Neural cell (in vitro differentiated cells): ENCODE measurements around the gene ZNF3. TPM values are rescaled to one million over a fixed set of nuclear protein-coding genes. Genes with fewer than 3 reads are reported as not detected.

Experiments used
- H2AFZ ChIP-seq: fragments of 200-600, 300-800 bp; sonication (generic), shearing (Covaris generic); 2 replicates; pipeline ENCODE4 v1.6.0; 2014; ENCODE audit warnings: low read depth, mild to moderate bottlenecking, antibody characterized with exemption, low read length, moderate library complexity
- H3F3A ChIP-seq: fragments of 200-600 bp; shearing (Covaris generic); 2 replicates; pipeline ENCODE4 v1.6.1; 2016; ENCODE audit warnings: mild to moderate bottlenecking, moderate library complexity, mixed read lengths, antibody characterized with exemption, low read length; ENCODE audit not compliant: insufficient read depth, poor library complexity, severe bottlenecking
- H3K27ac ChIP-seq: fragments of 200-600, 300-800 bp; sonication (generic), shearing (Covaris generic); 2 replicates; pipeline ENCODE4 v1.5.1; 2014; ENCODE audit warnings: mild to moderate bottlenecking, low read length, moderate library complexity
- H3K27me3 ChIP-seq: fragments of 300-800, 200-600 bp; sonication (generic), shearing (Covaris generic); 2 replicates; pipeline ENCODE4 v1.6.0; 2014; ENCODE audit warnings: mild to moderate bottlenecking, low read depth, low read length, moderate library complexity; ENCODE audit not compliant: insufficient read depth
- H3K36me3 ChIP-seq: fragments of 300-800, 200-600 bp; sonication (generic), shearing (Covaris generic); 2 replicates; pipeline ENCODE4 v1.5.1; 2014; ENCODE audit warnings: mild to moderate bottlenecking, antibody characterized with exemption, low read length, moderate library complexity; ENCODE audit not compliant: insufficient read depth
- H3K4me2 ChIP-seq: fragments of 300-800, 200-600 bp; sonication (generic), shearing (Covaris generic); 2 replicates; pipeline ENCODE4 v1.6.0; 2014; ENCODE audit warnings: mild to moderate bottlenecking, low read length
- H3K4me3 ChIP-seq: fragments of 300-800, 200-600 bp; sonication (generic), shearing (Covaris generic); 2 replicates; pipeline ENCODE4 v1.5.1; 2014; ENCODE audit warnings: mild to moderate bottlenecking, low read length, moderate library complexity
- H3K79me2 ChIP-seq: fragments of 200-600 bp; shearing (Covaris generic); replicated peaks from 2 replicates; pipeline ENCODE4 v1.6.0; 2014; ENCODE audit warnings: mild to moderate bottlenecking, low read length, moderate library complexity; ENCODE audit not compliant: insufficient read depth
- H3K9ac ChIP-seq: fragments of 300-800, 200-600 bp; sonication (generic), shearing (Covaris generic); 2 replicates; pipeline ENCODE4 v1.6.1; 2016; ENCODE audit warnings: mild to moderate bottlenecking, low read length, mixed read lengths
- H3K9me2 ChIP-seq: fragments of 200-600 bp; shearing (Covaris generic); 2 replicates; pipeline ENCODE4 v1.6.1; 2016; ENCODE audit warnings: mild to moderate bottlenecking, low read length, mixed read lengths; ENCODE audit not compliant: insufficient read depth
- H3K9me3 ChIP-seq: fragments of 200-600, 300-800 bp; sonication (generic), shearing (Covaris generic); 2 replicates; pipeline ENCODE4 v1.6.1; 2016; ENCODE audit warnings: mild to moderate bottlenecking, mixed run types, low read length, moderate library complexity, mixed read lengths
- H4K20me1 ChIP-seq: fragments of 200-600 bp; shearing (Covaris generic); 2 replicates; pipeline ENCODE4 v1.6.1; 2016; ENCODE audit warnings: mild to moderate bottlenecking, mixed run types; ENCODE audit not compliant: insufficient read depth
- EP300 ChIP-seq: fragments of 450-650 bp; conservative IDR thresholded peaks from 2 replicates; pipeline ENCODE4 v1.6.1; 2014; ENCODE audit warnings: antibody characterized with exemption, mild to moderate bottlenecking, moderate library complexity; ENCODE audit not compliant: poor library complexity, severe bottlenecking
- EZH2 ChIP-seq: fragments of 200-600, 300-800 bp; shearing (Covaris generic), sonication (generic); IDR thresholded peaks from 2 replicates; pipeline ENCODE4 v1.6.1; 2014; ENCODE audit warnings: antibody characterized with exemption, low read length, borderline replicate concordance, mild to moderate bottlenecking; ENCODE audit not compliant: insufficient read depth, poor library complexity, severe bottlenecking
- MXI1 ChIP-seq: fragments of 450-650 bp; conservative IDR thresholded peaks from 2 replicates; pipeline ENCODE4 v1.6.1; 2014; ENCODE audit warnings: antibody characterized with exemption, mild to moderate bottlenecking; ENCODE audit not compliant: poor library complexity, severe bottlenecking
- POLR2AphosphoS5 ChIP-seq: IDR thresholded peaks from 2 replicates; pipeline ENCODE4 v1.6.1; 2012
- RAD21 ChIP-seq: fragments of 450-650 bp; conservative IDR thresholded peaks from 2 replicates; pipeline ENCODE4 v1.6.1; 2014; ENCODE audit warnings: antibody characterized with exemption, mild to moderate bottlenecking, moderate library complexity
- SMC3 ChIP-seq: fragments of 450-650 bp; conservative IDR thresholded peaks from 2 replicates; pipeline ENCODE4 v1.6.1; 2014; ENCODE audit warnings: antibody characterized with exemption, mild to moderate bottlenecking, moderate library complexity; ENCODE audit not compliant: poor library complexity
- TAF1 ChIP-seq: IDR thresholded peaks from 2 replicates; pipeline ENCODE4 v1.6.1; 2012; ENCODE audit warnings: low read depth
- polyA plus RNA-seq: library from polyadenylated mRNA; depleted of rRNA; stranded (reverse); fragments of >200 nt; gene quantifications from 2 replicates; pipeline ENCODE4 v1.2.3, GENCODE V29; 2014
- small RNA-seq, 3 experiments: library from RNA; depleted of rRNA; stranded (forward); fragments of <200 nt; gene quantifications; one replicate each; pipeline ENCODE3, GENCODE V24; 2012
- TF ChIP-seq, protein P1 (sequence below): IDR thresholded peaks from 2 replicates; pipeline ENCODE4 v1.6.1; 2012; ENCODE audit warnings: borderline replicate concordance
- TF ChIP-seq, protein P2 (sequence below): fragments of 450-650 bp; IDR thresholded peaks from 2 replicates; pipeline ENCODE4 v1.5.1; 2014; ENCODE audit warnings: antibody characterized with exemption, mild to moderate bottlenecking, moderate library complexity; ENCODE audit not compliant: poor library complexity, severe bottlenecking

The ZNF3 gene
- polyA plus RNA-seq, 1 donor from 2014 or later, result 57.2 TPM

DNA sequence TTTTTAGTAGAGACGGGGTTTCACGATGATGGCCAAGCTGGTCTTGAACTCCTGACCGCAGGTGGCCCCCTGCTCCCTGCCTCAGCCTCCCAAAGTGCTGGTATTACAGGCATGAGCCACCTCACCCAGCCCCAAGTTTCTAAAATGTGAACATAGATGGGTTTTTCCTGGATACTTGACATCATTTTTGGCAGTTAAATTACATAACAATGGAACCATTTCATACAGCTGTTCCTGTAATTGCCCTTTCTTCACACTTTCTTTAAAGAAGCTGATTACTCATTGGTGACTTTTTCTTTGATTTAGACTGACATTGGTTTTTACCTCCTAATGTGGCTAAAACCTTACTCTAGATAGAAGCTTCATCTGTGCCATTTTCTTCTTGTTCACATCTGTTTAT, 60.2 kb downstream of the ZNF3 start:
- H3K27ac ChIP-seq, result no peak overlapping the region

More for the DNA sequence above, 60.2 kb downstream of the ZNF3 start:
- Histone ChIP-seq H3K27me3 (no peaks in the 10 kb centered on the region), H3F3A (no peaks in the 10 kb centered on the region), H3K4me3 (no peak overlapping the region), H3K9ac (no peak overlapping the region), H3K36me3 (no peaks in the 10 kb centered on the region), H3K9me2 (no peaks in the 10 kb centered on the region), H2AFZ (no peak overlapping the region), H3K9me3 (no peaks in the 10 kb centered on the region), H3K79me2 (peaks cover 63% of the 10 kb centered on the region), H4K20me1 (no peaks in the 10 kb centered on the region), H3K4me2 (no peak overlapping the region)
- TF ChIP-seq EZH2 (no peak), EP300 (no peak), POLR2AphosphoS5 (no peak), TAF1 (no peak), SMC3 (no peak), RAD21 (no peak), MXI1 (no peak)
- TF ChIP-seq, protein P1, sequence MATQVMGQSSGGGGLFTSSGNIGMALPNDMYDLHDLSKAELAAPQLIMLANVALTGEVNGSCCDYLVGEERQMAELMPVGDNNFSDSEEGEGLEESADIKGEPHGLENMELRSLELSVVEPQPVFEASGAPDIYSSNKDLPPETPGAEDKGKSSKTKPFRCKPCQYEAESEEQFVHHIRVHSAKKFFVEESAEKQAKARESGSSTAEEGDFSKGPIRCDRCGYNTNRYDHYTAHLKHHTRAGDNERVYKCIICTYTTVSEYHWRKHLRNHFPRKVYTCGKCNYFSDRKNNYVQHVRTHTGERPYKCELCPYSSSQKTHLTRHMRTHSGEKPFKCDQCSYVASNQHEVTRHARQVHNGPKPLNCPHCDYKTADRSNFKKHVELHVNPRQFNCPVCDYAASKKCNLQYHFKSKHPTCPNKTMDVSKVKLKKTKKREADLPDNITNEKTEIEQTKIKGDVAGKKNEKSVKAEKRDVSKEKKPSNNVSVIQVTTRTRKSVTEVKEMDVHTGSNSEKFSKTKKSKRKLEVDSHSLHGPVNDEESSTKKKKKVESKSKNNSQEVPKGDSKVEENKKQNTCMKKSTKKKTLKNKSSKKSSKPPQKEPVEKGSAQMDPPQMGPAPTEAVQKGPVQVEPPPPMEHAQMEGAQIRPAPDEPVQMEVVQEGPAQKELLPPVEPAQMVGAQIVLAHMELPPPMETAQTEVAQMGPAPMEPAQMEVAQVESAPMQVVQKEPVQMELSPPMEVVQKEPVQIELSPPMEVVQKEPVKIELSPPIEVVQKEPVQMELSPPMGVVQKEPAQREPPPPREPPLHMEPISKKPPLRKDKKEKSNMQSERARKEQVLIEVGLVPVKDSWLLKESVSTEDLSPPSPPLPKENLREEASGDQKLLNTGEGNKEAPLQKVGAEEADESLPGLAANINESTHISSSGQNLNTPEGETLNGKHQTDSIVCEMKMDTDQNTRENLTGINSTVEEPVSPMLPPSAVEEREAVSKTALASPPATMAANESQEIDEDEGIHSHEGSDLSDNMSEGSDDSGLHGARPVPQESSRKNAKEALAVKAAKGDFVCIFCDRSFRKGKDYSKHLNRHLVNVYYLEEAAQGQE, result no peak
- TF ChIP-seq, protein P2, sequence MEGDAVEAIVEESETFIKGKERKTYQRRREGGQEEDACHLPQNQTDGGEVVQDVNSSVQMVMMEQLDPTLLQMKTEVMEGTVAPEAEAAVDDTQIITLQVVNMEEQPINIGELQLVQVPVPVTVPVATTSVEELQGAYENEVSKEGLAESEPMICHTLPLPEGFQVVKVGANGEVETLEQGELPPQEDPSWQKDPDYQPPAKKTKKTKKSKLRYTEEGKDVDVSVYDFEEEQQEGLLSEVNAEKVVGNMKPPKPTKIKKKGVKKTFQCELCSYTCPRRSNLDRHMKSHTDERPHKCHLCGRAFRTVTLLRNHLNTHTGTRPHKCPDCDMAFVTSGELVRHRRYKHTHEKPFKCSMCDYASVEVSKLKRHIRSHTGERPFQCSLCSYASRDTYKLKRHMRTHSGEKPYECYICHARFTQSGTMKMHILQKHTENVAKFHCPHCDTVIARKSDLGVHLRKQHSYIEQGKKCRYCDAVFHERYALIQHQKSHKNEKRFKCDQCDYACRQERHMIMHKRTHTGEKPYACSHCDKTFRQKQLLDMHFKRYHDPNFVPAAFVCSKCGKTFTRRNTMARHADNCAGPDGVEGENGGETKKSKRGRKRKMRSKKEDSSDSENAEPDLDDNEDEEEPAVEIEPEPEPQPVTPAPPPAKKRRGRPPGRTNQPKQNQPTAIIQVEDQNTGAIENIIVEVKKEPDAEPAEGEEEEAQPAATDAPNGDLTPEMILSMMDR, result no peak

Small RNAs within 50 kb of the gene (small RNA-seq; reads per million reads assigned to genes)
- gene MIR106B (6,013 to 9,222 (median 7,452) reads per million in 3 experiments), gene MIR25 (19,872 to 26,564 (median 23,828) reads per million in 3 experiments), gene MIR93 (90,728 to 172,305 (median 161,181) reads per million in 3 experiments)

Other genes starting within 250 kb of the ZNF3 start
- not detected in 2 replicates for gene OR2AE1, start 204.7 kb downstream of the ZNF3 start, polyA plus RNA-seq
- gene TRIM4, start 162.2 kb downstream of the ZNF3 start, polyA plus RNA-seq, result not detected in 2 replicates
- not detected in 2 replicates for gene GJC3, start 152.1 kb downstream of the ZNF3 start, polyA plus RNA-seq
- not detected in 2 replicates for gene AZGP1, start 105.7 kb downstream of the ZNF3 start, polyA plus RNA-seq
- 26.6 and 27.1 TPM in 2 replicates for gene ZKSCAN1, start 66.1 kb downstream of the ZNF3 start, polyA plus RNA-seq
- 26.0 and 27.6 TPM in 2 replicates for gene ZSCAN21, start 31.9 kb downstream of the ZNF3 start, polyA plus RNA-seq
- gene COPS6, start 7.2 kb upstream of the ZNF3 start, polyA plus RNA-seq, result 57.1 and 89.2 TPM in 2 replicates
- gene MCM7, start 19.7 kb upstream of the ZNF3 start, polyA plus RNA-seq, result 118 and 146 TPM in 2 replicates
- gene AP4M1, start 19.9 kb upstream of the ZNF3 start, polyA plus RNA-seq, result 78.9 and 100 TPM in 2 replicates
- 23.4 and 40.3 TPM in 2 replicates for gene TAF6, start 37.6 kb upstream of the ZNF3 start, polyA plus RNA-seq
- gene CNPY4, start 37.9 kb upstream of the ZNF3 start, polyA plus RNA-seq, result 35.8 and 42.1 TPM in 2 replicates
- 6.4 and 10.1 TPM in 2 replicates for gene MBLAC1, start 45.2 kb upstream of the ZNF3 start, polyA plus RNA-seq
- 331 and 333 TPM in 2 replicates for gene LAMTOR4, start 67.2 kb upstream of the ZNF3 start, polyA plus RNA-seq
- gene TRAPPC14, start 77.0 kb upstream of the ZNF3 start, polyA plus RNA-seq, result 26.7 and 43.5 TPM in 2 replicates
- 47.0 and 58.7 TPM in 2 replicates for gene GAL3ST4, start 86.9 kb upstream of the ZNF3 start, polyA plus RNA-seq
- 506 and 594 TPM in 2 replicates for gene GPC2, start 95.7 kb upstream of the ZNF3 start, polyA plus RNA-seq
- gene STAG3, start 96.2 kb upstream of the ZNF3 start, polyA plus RNA-seq, result 0.64 TPM in 1 of 2 replicates, not detected in the other
- 0.16 TPM in 1 of 2 replicates, not detected in the other for gene PVRIG, start 138.2 kb upstream of the ZNF3 start, polyA plus RNA-seq
- not detected in 2 replicates for gene SPDYE3, start 226.0 kb upstream of the ZNF3 start, polyA plus RNA-seq